Prostate gland (tissue), 2 donors: Measurements from ENCODE around the gene BTBD9.
A peak's percentile ranks its signal among the peaks of the same experiment; 100 is the strongest.

Source experiments
- POLR2A ChIP-seq: fragments of 450-650 bp; IDR thresholded peaks from one replicate; pipeline ENCODE4 v1.6.1; 2016; ENCODE audit warnings: antibody characterized with exemption, mild to moderate bottlenecking
- POLR2AphosphoS5 ChIP-seq: sonication (generic); formaldehyde crosslinking; IDR thresholded peaks from one replicate; pipeline ENCODE4 v1.6.1; 2017; ENCODE audit warnings: antibody characterized with exemption
- TF ChIP-seq, protein P1 (sequence below), 4 experiments: fragments of 200-600 bp in 2 of 4; fragments of 450-650 bp in 2 of 4; sonication (generic) in 2 of 4; IDR thresholded peaks; 1 replicate in 3 of 4; 2 replicates in 1 of 4; pipeline ENCODE4 v1.5.1; 2016 to 2019; ENCODE audit warnings: antibody characterized with exemption in 4 of 4, mild to moderate bottlenecking in 2 of 4, moderate library complexity in 2 of 4

DNA sequence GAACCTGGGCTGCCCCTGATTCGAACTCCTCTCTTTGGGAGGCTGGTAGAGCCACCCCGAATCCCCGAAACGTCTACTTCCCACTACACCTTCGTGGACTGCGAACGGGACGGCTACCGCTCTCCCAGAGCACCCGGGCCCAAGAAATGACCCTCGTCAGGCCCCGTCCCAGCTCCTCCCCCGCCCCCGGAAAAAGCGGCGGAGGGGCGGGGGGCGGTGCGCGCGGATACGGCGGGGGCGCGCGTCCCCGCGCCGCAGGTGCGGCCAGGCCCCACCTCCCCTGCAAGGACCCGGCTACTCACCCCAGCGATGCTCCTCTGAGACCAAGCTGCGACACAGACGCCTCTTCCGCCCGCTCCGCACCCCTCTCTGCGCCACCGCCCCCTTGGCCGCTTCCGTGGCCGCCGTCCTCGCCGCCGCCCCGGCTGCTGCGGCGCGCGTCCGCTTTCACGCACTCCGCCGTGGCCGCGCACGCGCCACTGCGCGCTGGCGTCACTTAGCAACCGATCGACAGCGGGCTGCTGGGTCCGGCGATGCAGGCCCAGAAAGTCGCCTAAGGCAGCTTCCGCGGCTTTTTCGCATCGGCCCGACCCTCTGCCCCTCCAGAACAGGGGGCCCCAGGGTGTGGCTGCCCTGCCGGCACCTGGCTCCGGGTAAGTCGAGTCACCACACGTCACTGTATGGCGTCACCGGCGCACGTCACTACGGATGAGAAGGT, at the start of gene BTBD9:
- TF ChIP-seq, protein P1, sequence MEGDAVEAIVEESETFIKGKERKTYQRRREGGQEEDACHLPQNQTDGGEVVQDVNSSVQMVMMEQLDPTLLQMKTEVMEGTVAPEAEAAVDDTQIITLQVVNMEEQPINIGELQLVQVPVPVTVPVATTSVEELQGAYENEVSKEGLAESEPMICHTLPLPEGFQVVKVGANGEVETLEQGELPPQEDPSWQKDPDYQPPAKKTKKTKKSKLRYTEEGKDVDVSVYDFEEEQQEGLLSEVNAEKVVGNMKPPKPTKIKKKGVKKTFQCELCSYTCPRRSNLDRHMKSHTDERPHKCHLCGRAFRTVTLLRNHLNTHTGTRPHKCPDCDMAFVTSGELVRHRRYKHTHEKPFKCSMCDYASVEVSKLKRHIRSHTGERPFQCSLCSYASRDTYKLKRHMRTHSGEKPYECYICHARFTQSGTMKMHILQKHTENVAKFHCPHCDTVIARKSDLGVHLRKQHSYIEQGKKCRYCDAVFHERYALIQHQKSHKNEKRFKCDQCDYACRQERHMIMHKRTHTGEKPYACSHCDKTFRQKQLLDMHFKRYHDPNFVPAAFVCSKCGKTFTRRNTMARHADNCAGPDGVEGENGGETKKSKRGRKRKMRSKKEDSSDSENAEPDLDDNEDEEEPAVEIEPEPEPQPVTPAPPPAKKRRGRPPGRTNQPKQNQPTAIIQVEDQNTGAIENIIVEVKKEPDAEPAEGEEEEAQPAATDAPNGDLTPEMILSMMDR (IDR thresholded peaks at IDR 0.05), result no peak
- peak; percentile 31 for TF ChIP-seq POLR2AphosphoS5
- no peak for TF ChIP-seq POLR2A
